GM10248 (cell line): ENCODE results near the gene ZNF385B.

Experiments
- CTCF ChIA-PET: fragments of 300-600 bp; sonication (Branson Sonifier 250); formaldehyde crosslinking; extraction: SDS; loops from one replicate; lab custom pipeline; 2021; ENCODE audit warnings: antibody characterized with exemption; lab: Yijun Ruan, JAX
- POLR2A ChIA-PET: fragments of 350-650 bp; sonication (Branson Sonifier 250); formaldehyde crosslinking; extraction: SDS; loops from one replicate; lab custom pipeline; 2020; ENCODE audit warnings: antibody characterized with exemption; lab: Yijun Ruan, JAX
- DNase-seq: peaks from one replicate; pipeline ENCODE4 v3.0.0; 2012; ENCODE audit errors: extremely low spot score
- CTCF ChIP-seq: IDR thresholded peaks from 2 replicates; pipeline ENCODE4 v1.5.1; 2012; ENCODE audit warnings: mild to moderate bottlenecking, low read depth; ENCODE audit errors: extremely low read depth, missing control alignments, control extremely low read depth

Gene ZNF385B

DNA sequence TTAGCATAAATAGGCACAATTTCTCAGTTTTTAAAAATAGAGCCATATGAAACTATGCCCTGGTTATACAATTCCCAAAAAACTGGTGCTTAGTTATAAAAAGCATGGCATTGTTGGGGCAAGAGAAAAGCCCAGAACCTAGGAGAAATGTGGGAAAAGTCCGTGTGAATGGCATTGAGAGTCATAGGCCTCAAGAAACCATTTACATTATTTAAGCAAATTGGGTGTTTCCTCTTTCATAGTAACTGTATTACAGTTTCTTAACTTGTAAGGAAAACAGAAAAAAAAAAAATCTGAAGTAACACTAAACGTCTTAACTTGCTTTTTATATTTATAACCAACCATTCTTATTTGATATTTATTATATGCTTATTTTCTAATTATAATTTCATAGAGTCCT is 425.8 kb downstream of the ZNF385B start:
- ChIA-PET CTCF (interaction anchor here (0.9 to 2.3 kb wide), 3 partner anchors 11 to 26 kb away, joined by 3 to 5 read pairs (median 5); no protein-coding TSS in a partner anchor), POLR2A (no interaction called here)
- no peak for TF ChIP-seq CTCF
- DNase-seq, result no peak

DNA sequence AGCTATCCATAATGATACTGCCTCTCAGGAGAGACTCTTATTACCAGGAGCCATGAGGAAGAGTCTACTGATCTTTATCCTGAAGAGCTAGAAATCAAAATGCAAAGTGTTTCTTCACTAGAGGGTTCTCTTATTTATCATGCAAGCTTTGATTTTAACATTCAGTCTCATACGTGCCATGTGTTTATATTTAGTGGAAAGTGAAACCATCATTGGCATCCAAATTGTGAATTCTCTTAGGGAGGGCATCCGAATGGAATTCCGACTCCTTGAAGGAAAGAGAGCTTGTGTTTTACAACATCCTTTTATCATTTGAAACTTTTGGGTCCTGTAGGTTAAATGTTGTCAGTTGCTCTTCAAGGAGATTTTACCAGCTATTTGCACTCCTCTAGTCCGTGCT is 426.4 kb downstream of the ZNF385B start:
- CTCF ChIA-PET, result interaction anchor here (0.9 to 2.3 kb wide), 5 partner anchors 10 to 184 kb away, joined by 3 to 5 read pairs (median 5); no protein-coding TSS in a partner anchor
- no peak for TF ChIP-seq CTCF
- POLR2A ChIA-PET, result no interaction called here
- no peak for DNase-seq

- no peak for TF ChIP-seq CTCF
- CTCF ChIA-PET, result interaction anchor here (1.0 to 2.3 kb wide), 4 partner anchors 9 to 185 kb away, joined by 3 to 5 read pairs (median 5); no protein-coding TSS in a partner anchor
- POLR2A ChIA-PET, result no interaction called here
- no peak for DNase-seq
These were observed 427.1 kb downstream of the ZNF385B start for GRCh38 chr2:179434357-179434756.

DNA sequence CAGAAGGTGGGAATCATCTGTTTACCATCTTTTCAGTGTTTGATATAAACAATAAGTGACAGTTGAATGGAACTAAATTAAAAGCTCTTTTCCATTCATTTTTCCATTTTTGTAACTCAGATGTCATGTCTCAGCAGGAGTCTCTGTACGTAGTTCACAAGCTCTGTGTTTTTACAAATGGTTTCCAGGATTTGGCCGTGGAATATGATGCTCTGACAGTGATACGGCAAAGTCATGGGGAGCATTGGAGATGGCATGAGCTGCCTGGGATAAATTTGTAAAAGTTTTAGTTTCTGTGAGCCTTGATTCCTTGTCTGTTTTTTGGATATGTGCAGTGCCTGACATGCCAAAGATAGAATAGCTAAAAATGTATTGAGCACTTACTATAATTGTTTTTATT is 428.7 kb downstream of the ZNF385B start:
- no peak for TF ChIP-seq CTCF
- ChIA-PET CTCF (interaction anchor here (1.4 to 2.8 kb wide), 4 partner anchors 9 to 90 kb away, joined by 3 to 16 read pairs (median 10); no protein-coding TSS in a partner anchor), POLR2A (no interaction called here)
- no peak for DNase-seq

GRCh38 chr2:179429597-179429996 is 431.8 kb downstream of the ZNF385B start:
- POLR2A ChIA-PET, result no interaction called here

DNA sequence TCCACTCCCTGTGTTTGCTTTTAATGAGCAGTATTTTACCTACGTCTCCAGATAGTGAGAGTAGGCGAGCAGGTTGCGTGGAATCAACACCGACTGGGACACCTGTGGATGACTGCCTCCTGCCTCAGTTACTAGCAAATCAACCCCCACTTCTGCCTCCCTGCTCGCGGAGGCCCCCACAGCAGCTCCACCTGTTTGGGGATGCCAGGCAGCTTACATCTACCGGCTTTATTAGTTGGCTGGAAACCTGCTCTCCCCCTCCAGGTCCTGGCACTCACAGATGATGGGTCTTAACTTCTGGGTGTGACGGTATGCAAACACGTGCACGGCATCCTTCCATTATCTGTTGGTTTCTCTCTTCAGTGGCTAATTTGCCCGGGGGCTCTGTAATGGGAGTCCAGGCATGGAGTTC is 432.3 kb downstream of the ZNF385B start:
- ChIA-PET CTCF (no interaction called here), POLR2A (no interaction called here)
- no peak for DNase-seq
- no peak for TF ChIP-seq CTCF

More at GRCh38 chr2:179429597-179429996, 431.8 kb downstream of the ZNF385B start:
- no peak for DNase-seq
- no peak for TF ChIP-seq CTCF
- CTCF ChIA-PET, result no interaction called here
